ENCODE results near the gene CSHL1.
"Not testable (repeated sequence)": the region's sequence is repeated elsewhere in the genome, so short reads cannot be mapped to it uniquely, and the experiment has no call there.

GRCh38 chr17:63894021-63894420 is 17.0 kb downstream of the CSHL1 start:
- TF ChIP-seq CTCF, POLR2A (IDR thresholded peaks at IDR 0.05): not testable (repeated sequence)
